ENCODE measurements around the gene RNF138. TPM values are rescaled to one million over a fixed set of nuclear protein-coding genes. Genes with fewer than 3 reads are reported as not detected.

Gene RNF138
- polyA plus RNA-seq, 1 donor (not counting 4 experiments of a cell fraction or from before 2014, with no cell fraction given), result 18.0 TPM

- dilution Hi-C loops (cut with MboI; ENCODE audit: extremely low pct_ligation_motif_present, low sequenced_read_pairs), result no loop called here
- Histone ChIP-seq H3K36me3 (ENCODE audit: control insufficient read depth in 2 of 2, extremely low read depth in 1 of 2, insufficient read depth in 2 of 2, low read length in 2 of 2) (peaks cover 0 to 5% of the 10 kb centered on the region in 2 experiments), H3K27ac (ENCODE audit: control insufficient read depth, insufficient read depth, low read length) (no peak overlapping the region)
These were observed 3.7 kb downstream of the RNF138 start for GRCh38 chr18:32095192-32095899.

GRCh38 chr18:32095900-32096229 lies 4.2 kb downstream of the RNF138 start:
- H3K79me2 ChIP-seq (ENCODE audit: control insufficient read depth, insufficient read depth, low read length), result peaks cover 79% of the 10 kb centered on the region
- dilution Hi-C loops (cut with MboI; ENCODE audit: extremely low pct_ligation_motif_present, low sequenced_read_pairs), result no loop called here
- no peak for DNase-seq (ENCODE audit: low read depth, low spot score)
- no peak for FAIRE-seq
- H3K27ac ChIP-seq (ENCODE audit: control insufficient read depth, insufficient read depth, low read length), result no peak overlapping the region
- no peaks in the 10 kb centered on the region for H3K9me3 ChIP-seq (ENCODE audit: control insufficient read depth, low read depth, low read length)
- peaks cover 0 to 5% of the 10 kb centered on the region in 2 experiments for H3K36me3 ChIP-seq (ENCODE audit: control insufficient read depth in 2 of 2, extremely low read depth in 1 of 2, insufficient read depth in 2 of 2, low read length in 2 of 2)
- H3K9me1 ChIP-seq (ENCODE audit: control insufficient read depth, extremely low read depth, insufficient read depth, low read length), result no peaks in the 10 kb centered on the region
- TF ChIP-seq EZH2 (IDR thresholded peaks at IDR 0.05; ENCODE audit: low read length), result no peak
- TF ChIP-seq CTCF (optimal IDR thresholded peaks at IDR 0.05 in 1 of 3, IDR thresholded peaks at IDR 0.05 in 1 of 3, conservative IDR thresholded peaks at IDR 0.05 in 1 of 3; ENCODE audit: extremely low read depth in 1 of 3, insufficient read depth in 2 of 3, low read length in 3 of 3), result no peak
- no peak overlapping the region for H3K4me3 ChIP-seq (ENCODE audit: control insufficient read depth in 2 of 3, extremely low read depth in 1 of 3, insufficient read depth in 2 of 3, low read depth in 1 of 3, low read length in 3 of 3)
- peaks cover 12% of the 10 kb centered on the region for H3K4me1 ChIP-seq (ENCODE audit: control insufficient read depth, extremely low read depth, insufficient read depth, low read length)
- no peak overlapping the region for H3K4me2 ChIP-seq (ENCODE audit: control insufficient read depth, extremely low read depth, insufficient read depth, low read depth, low read length)
- peaks cover 2% of the 10 kb centered on the region for H4K20me1 ChIP-seq (ENCODE audit: control insufficient read depth, extremely low read depth, insufficient read depth, low read length)
- no peaks in the 10 kb centered on the region for H3K27me3 ChIP-seq (ENCODE audit: control insufficient read depth, extremely low read depth, insufficient read depth, low read length)
- H2AFZ ChIP-seq (ENCODE audit: control insufficient read depth, low read length), result no peak overlapping the region
- no peak overlapping the region for H3K9ac ChIP-seq (ENCODE audit: control insufficient read depth, extremely low read depth, insufficient read depth, low read length)

More at GRCh38 chr18:32095192-32095899, 3.7 kb downstream of the RNF138 start:
- FAIRE-seq (no peak), DNase-seq (ENCODE audit: low read depth, low spot score) (no peak)
- Histone ChIP-seq H3K27me3 (ENCODE audit: control insufficient read depth, extremely low read depth, insufficient read depth, low read length) (no peaks in the 10 kb centered on the region), H4K20me1 (ENCODE audit: control insufficient read depth, extremely low read depth, insufficient read depth, low read length) (peaks cover 2% of the 10 kb centered on the region), H2AFZ (ENCODE audit: control insufficient read depth, low read length) (no peak overlapping the region), H3K9me3 (ENCODE audit: control insufficient read depth, low read depth, low read length) (no peaks in the 10 kb centered on the region), H3K9me1 (ENCODE audit: control insufficient read depth, extremely low read depth, insufficient read depth, low read length) (no peaks in the 10 kb centered on the region), H3K4me1 (ENCODE audit: control insufficient read depth, extremely low read depth, insufficient read depth, low read length) (peaks cover 12% of the 10 kb centered on the region), H3K79me2 (ENCODE audit: control insufficient read depth, insufficient read depth, low read length) (peaks cover 74% of the 10 kb centered on the region), H3K9ac (ENCODE audit: control insufficient read depth, extremely low read depth, insufficient read depth, low read length) (no peak overlapping the region), H3K4me3 (ENCODE audit: control insufficient read depth in 2 of 3, extremely low read depth in 1 of 3, insufficient read depth in 2 of 3, low read depth in 1 of 3, low read length in 3 of 3) (no peak overlapping the region), H3K4me2 (ENCODE audit: control insufficient read depth, extremely low read depth, insufficient read depth, low read depth, low read length) (no peak overlapping the region)
- no peak for TF ChIP-seq CTCF (optimal IDR thresholded peaks at IDR 0.05 in 1 of 3, IDR thresholded peaks at IDR 0.05 in 1 of 3, conservative IDR thresholded peaks at IDR 0.05 in 1 of 3; ENCODE audit: extremely low read depth in 1 of 3, insufficient read depth in 2 of 3, low read length in 3 of 3)
